Colonic mucosa (tissue), 4 donors: ENCODE results near the gene HOXC12. TPM values are rescaled to one million over a fixed set of nuclear protein-coding genes. Genes with fewer than 3 reads are reported as not detected.

Source experiments
- DNase-seq: peaks from one replicate; pipeline ENCODE4 v3.0.0-alpha.2; 2020
- H3K27ac ChIP-seq: fragments of 200-600 bp; one replicate; pipeline ENCODE4 v1.8.0; 2021
- H3K27me3 ChIP-seq: fragments of 200-600 bp; one replicate; pipeline ENCODE4 v1.8.0; 2021
- H3K36me3 ChIP-seq: fragments of 200-600 bp; one replicate; pipeline ENCODE4 v1.8.0; 2021
- H3K4me1 ChIP-seq: fragments of 200-600 bp; one replicate; pipeline ENCODE4 v1.8.0; 2021; ENCODE audit warnings: mild to moderate bottlenecking
- H3K4me3 ChIP-seq: fragments of 200-600 bp; one replicate; pipeline ENCODE4 v1.8.0; 2021
- H3K9ac ChIP-seq, 2 donors: one replicate each; pipeline ENCODE4 v1.7.0; 2013; ENCODE audit warnings: control low read depth in 2 of 2, low read depth in 2 of 2, low read length in 2 of 2
- H3K9me3 ChIP-seq: fragments of 200-600 bp; one replicate; pipeline ENCODE4 v1.8.0; 2021
- CTCF ChIP-seq: fragments of 200-600 bp; IDR thresholded peaks from one replicate; pipeline ENCODE4 v1.8.0; 2022; ENCODE audit warnings: antibody characterized with exemption, mild to moderate bottlenecking
- intact Hi-C: fragments of 100-400 bp; cut with DNase I; formaldehyde crosslinking; loops from one replicate; pipeline ENCODE4 v1.14.1; 2022
- total RNA-seq, 2 donors: library from RNA; stranded (reverse); fragmentation: NEBNext Ultra II Directional in 1 of 2; extraction: Animal tissue kit (Norgen Biotek cat#: 25700) in 1 of 2; gene quantifications; one replicate each; pipeline ENCODE4 v1.2.1, GENCODE V29; 2021
- donor health status: healthy.
- donor health status: DM: no; HTN: no; CAD: no.
- donor health status: DM: no; HTN: no; CAD: no.

HOXC12 gene
- total RNA-seq = not detected

GRCh38 chr12:53954694-53955035 is at the start of gene HOXC12:
Gene HOXC12, plus strand, starts transcription at chr12:53954903. Its CDS starts 27 bp downstream, at chr12:53954930.
- intact Hi-C loops = no loop called here
- H3K36me3 ChIP-seq = no peaks in the 10 kb centered on the region
- no peak for DNase-seq
- no peak within 1 kb of the TSS for H3K27ac ChIP-seq
- no peaks in the 10 kb centered on the region for H3K4me1 ChIP-seq
- H3K9me3 ChIP-seq = no peaks in the 10 kb centered on the region
- peaks cover 97% of the 10 kb centered on the region for H3K27me3 ChIP-seq
- no peak within 1 kb of the TSS for H3K4me3 ChIP-seq
- no peak for TF ChIP-seq CTCF
- no peak within 1 kb of the TSS for H3K9ac ChIP-seq

- H3K4me3 ChIP-seq = no peak overlapping the region
- H3K9ac ChIP-seq = no peak overlapping the region
- H3K9me3 ChIP-seq = no peaks in the 10 kb centered on the region
- no peak for TF ChIP-seq CTCF
- no peaks in the 10 kb centered on the region for H3K27me3 ChIP-seq
- H3K4me1 ChIP-seq = no peaks in the 10 kb centered on the region
- H3K27ac ChIP-seq = no peak overlapping the region
- intact Hi-C loops = no loop called here
- no peaks in the 10 kb centered on the region for H3K36me3 ChIP-seq
- DNase-seq = no peak
Measured at GRCh38 chr12:53907103-53907502, 47.6 kb upstream of the HOXC12 start.

- no peaks in the 10 kb centered on the region for H3K9me3 ChIP-seq
- H3K9ac ChIP-seq = no peak overlapping the region
- TF ChIP-seq CTCF = no peak
- no peaks in the 10 kb centered on the region for H3K4me1 ChIP-seq
- peaks cover 16% of the 10 kb centered on the region for H3K27me3 ChIP-seq
- DNase-seq = no peak
- intact Hi-C loops = no loop called here
- H3K4me3 ChIP-seq = no peak overlapping the region
- no peak overlapping the region for H3K27ac ChIP-seq
- no peaks in the 10 kb centered on the region for H3K36me3 ChIP-seq
Measured at GRCh38 chr12:53916788-53917655, 37.7 kb upstream of the HOXC12 start.

GRCh38 chr12:53924521-53925405 is 29.9 kb upstream of the HOXC12 start:
- DNase-seq = no peak
- no peak overlapping the region for H3K27ac ChIP-seq
- intact Hi-C loops = no loop called here

More at GRCh38 chr12:53924521-53925405, 29.9 kb upstream of the HOXC12 start:
- Histone ChIP-seq H3K9ac (no peak overlapping the region), H3K9me3 (no peaks in the 10 kb centered on the region), H3K27me3 (peaks cover 50% of the 10 kb centered on the region), H3K4me1 (no peaks in the 10 kb centered on the region), H3K4me3 (no peak overlapping the region), H3K36me3 (no peaks in the 10 kb centered on the region)
- no peak for TF ChIP-seq CTCF
